Tibial artery (tissue), 4 donors: ENCODE results near the gene TRNT1.

Experiments used
- DNase-seq, 2 donors: peaks; one replicate each; pipeline ENCODE4 v3.0.0-alpha.2; 2019
- H3K27ac ChIP-seq, 2 donors: fragments of 200-600 bp; sonication (generic) in 1 of 2; 1 replicate in 1 of 2; 2 replicates in 1 of 2; pipeline ENCODE4 v1.5.1; 2018 to 2019; ENCODE audit warnings: mild to moderate bottlenecking in 1 of 2
- H3K27me3 ChIP-seq, 2 donors: fragments of 200-600 bp; sonication (generic) in 1 of 2; one replicate each; pipeline versions ENCODE4 v1.5.1 to v1.6.0; 2016 to 2019
- H3K36me3 ChIP-seq, 3 donors: fragments of 200-600 bp; sonication (generic) in 2 of 3; one replicate each; pipeline ENCODE4 v1.5.1; 2016 to 2019; ENCODE audit warnings: mild to moderate bottlenecking in 2 of 3
- H3K4me1 ChIP-seq, 4 donors: fragments of 200-600 bp; sonication (generic) in 2 of 4; 1 replicate in 3 of 4; 2 replicates in 1 of 4; pipeline ENCODE4 v1.5.1; 2016 to 2019
- H3K4me3 ChIP-seq, 2 donors: fragments of 200-600 bp; sonication (generic) in 1 of 2; 1 replicate in 1 of 2; 2 replicates in 1 of 2; pipeline ENCODE4 v1.5.1; 2018 to 2019; ENCODE audit warnings: mild to moderate bottlenecking in 2 of 2
- H3K9me3 ChIP-seq, 3 donors: fragments of 200-600 bp; sonication (generic) in 1 of 3; one replicate each; pipeline ENCODE4 v1.5.1; 2016 to 2019
- CTCF ChIP-seq, 2 experiments: fragments of 200-600 bp in 1 of 2; fragments of 450-650 bp in 1 of 2; IDR thresholded peaks; one replicate each; pipeline ENCODE4 v1.5.1; 2017 to 2019; ENCODE audit warnings: antibody characterized with exemption in 2 of 2, mild to moderate bottlenecking in 1 of 2, moderate library complexity in 1 of 2
- intact Hi-C: fragments of 100-400 bp; cut with DNase I; formaldehyde crosslinking; loops from one replicate; pipeline ENCODE4 v1.15.0; 2023; ENCODE audit warnings: low total_unique reads

TRNT1 gene

GRCh38 chr3:3189102-3189727 is 62.5 kb downstream of the TRNT1 start:
- Histone ChIP-seq H3K27ac (no peak overlapping the region), H3K4me1 (no peaks in the 10 kb centered on the region), H3K36me3 (no peaks in the 10 kb centered on the region), H3K27me3 (peaks cover 0 to 4% of the 10 kb centered on the region in 2 donors), H3K9me3 (peaks cover 0 to 11% (median 7%) of the 10 kb centered on the region in 3 donors), H3K4me3 (no peak overlapping the region)
- intact Hi-C loops, result no loop called here
- no peak for TF ChIP-seq CTCF (IDR thresholded peaks at IDR 0.05)
- no peak for DNase-seq

GRCh38 chr3:3189961-3190360 is 63.2 kb downstream of the TRNT1 start:
- Histone ChIP-seq H3K27ac (no peak overlapping the region), H3K4me1 (no peaks in the 10 kb centered on the region), H3K27me3 (peaks cover 0 to 4% of the 10 kb centered on the region in 2 donors), H3K36me3 (no peaks in the 10 kb centered on the region), H3K9me3 (peaks cover 0 to 11% (median 7%) of the 10 kb centered on the region in 3 donors), H3K4me3 (no peak overlapping the region)
- no peak for TF ChIP-seq CTCF (IDR thresholded peaks at IDR 0.05)
- intact Hi-C loops, result no loop called here
- DNase-seq, result no peak

- intact Hi-C loops, result no loop called here
- Histone ChIP-seq H3K27me3 (peaks cover 0 to 4% of the 10 kb centered on the region in 2 donors), H3K4me1 (no peaks in the 10 kb centered on the region), H3K27ac (no peak overlapping the region), H3K9me3 (peaks cover 0 to 8% (median 4%) of the 10 kb centered on the region in 3 donors), H3K36me3 (no peaks in the 10 kb centered on the region), H3K4me3 (no peak overlapping the region)
- TF ChIP-seq CTCF (IDR thresholded peaks at IDR 0.05), result no peak
- no peak for DNase-seq
These were observed 65.0 kb downstream of the TRNT1 start for GRCh38 chr3:3191675-3192285.

GRCh38 chr3:3192286-3192675 is 65.5 kb downstream of the TRNT1 start:
- Histone ChIP-seq H3K27me3 (peaks cover 0 to 4% of the 10 kb centered on the region in 2 donors), H3K9me3 (peaks cover 0 to 4% (median 0%) of the 10 kb centered on the region in 3 donors), H3K4me1 (no peaks in the 10 kb centered on the region), H3K27ac (no peak overlapping the region), H3K36me3 (no peaks in the 10 kb centered on the region), H3K4me3 (no peak overlapping the region)
- intact Hi-C loops, result no loop called here
- TF ChIP-seq CTCF (IDR thresholded peaks at IDR 0.05), result no peak
- DNase-seq, result no peak

GRCh38 chr3:3194861-3195260 is 68.1 kb downstream of the TRNT1 start:
- Histone ChIP-seq H3K4me3 (no peak overlapping the region), H3K4me1 (no peaks in the 10 kb centered on the region), H3K27ac (no peak overlapping the region), H3K9me3 (no peaks in the 10 kb centered on the region), H3K27me3 (peaks cover 0 to 4% of the 10 kb centered on the region in 2 donors), H3K36me3 (no peaks in the 10 kb centered on the region)
- no peak for DNase-seq
- intact Hi-C loops, result no loop called here
- no peak for TF ChIP-seq CTCF (IDR thresholded peaks at IDR 0.05)
